ENCODE results near the gene CSF1R.

The CSF1R gene

GRCh38 chr5:150075806-150076205, 10.5 kb downstream of the CSF1R start:
- no peak for TF ChIP-seq CTCF (IDR thresholded peaks at IDR 0.05; ENCODE audit: insufficient read depth, missing control alignments)
- FAIRE-seq (no peak), DNase-seq (ENCODE audit: insufficient read length, low spot score) (no peak)

GRCh38 chr5:150075233-150075632, 11.1 kb downstream of the CSF1R start:
- FAIRE-seq (no peak), DNase-seq (ENCODE audit: insufficient read length, low spot score) (no peak)
- no peak for TF ChIP-seq CTCF (IDR thresholded peaks at IDR 0.05; ENCODE audit: insufficient read depth, missing control alignments)

- DNase-seq (ENCODE audit: insufficient read length, low spot score) (no peak), FAIRE-seq (no peak)
- no peak for TF ChIP-seq CTCF (IDR thresholded peaks at IDR 0.05; ENCODE audit: insufficient read depth, missing control alignments)
Measured at GRCh38 chr5:150073677-150074076, 12.7 kb downstream of the CSF1R start.

GRCh38 chr5:150073086-150073625, 13.2 kb downstream of the CSF1R start:
- no peak for FAIRE-seq
- no peak for DNase-seq (ENCODE audit: insufficient read length, low spot score)
- no peak for TF ChIP-seq CTCF (IDR thresholded peaks at IDR 0.05; ENCODE audit: insufficient read depth, missing control alignments)

GRCh38 chr5:150070821-150071220, 15.5 kb downstream of the CSF1R start:
- DNase-seq (ENCODE audit: insufficient read length, low spot score), result no peak
- no peak for TF ChIP-seq CTCF (IDR thresholded peaks at IDR 0.05; ENCODE audit: insufficient read depth, missing control alignments)
- FAIRE-seq, result no peak

- no peak for TF ChIP-seq CTCF (IDR thresholded peaks at IDR 0.05; ENCODE audit: insufficient read depth, missing control alignments)
- no peak for FAIRE-seq
- DNase-seq (ENCODE audit: insufficient read length, low spot score), result no peak
Measured at GRCh38 chr5:150069672-150070627, 16.4 kb downstream of the CSF1R start.

Data from D721Med (cell line).